ENCODE results near the gene SEMA5A.

SEMA5A gene

GRCh38 chr5:9582406-9582805, 36.5 kb upstream of the SEMA5A start:
- no peaks in the 10 kb centered on the region for H3K36me3 ChIP-seq (replicated peaks; ENCODE audit: insufficient read depth, low read length)
- TF ChIP-seq EZH2 (optimal IDR thresholded peaks at IDR 0.05; ENCODE audit: low read depth, low read length), result no peak
- TF ChIP-seq EZH2phosphoT487 (IDR thresholded peaks at IDR 0.05; ENCODE audit: low read length), result no peak
- TF ChIP-seq, protein P1, sequence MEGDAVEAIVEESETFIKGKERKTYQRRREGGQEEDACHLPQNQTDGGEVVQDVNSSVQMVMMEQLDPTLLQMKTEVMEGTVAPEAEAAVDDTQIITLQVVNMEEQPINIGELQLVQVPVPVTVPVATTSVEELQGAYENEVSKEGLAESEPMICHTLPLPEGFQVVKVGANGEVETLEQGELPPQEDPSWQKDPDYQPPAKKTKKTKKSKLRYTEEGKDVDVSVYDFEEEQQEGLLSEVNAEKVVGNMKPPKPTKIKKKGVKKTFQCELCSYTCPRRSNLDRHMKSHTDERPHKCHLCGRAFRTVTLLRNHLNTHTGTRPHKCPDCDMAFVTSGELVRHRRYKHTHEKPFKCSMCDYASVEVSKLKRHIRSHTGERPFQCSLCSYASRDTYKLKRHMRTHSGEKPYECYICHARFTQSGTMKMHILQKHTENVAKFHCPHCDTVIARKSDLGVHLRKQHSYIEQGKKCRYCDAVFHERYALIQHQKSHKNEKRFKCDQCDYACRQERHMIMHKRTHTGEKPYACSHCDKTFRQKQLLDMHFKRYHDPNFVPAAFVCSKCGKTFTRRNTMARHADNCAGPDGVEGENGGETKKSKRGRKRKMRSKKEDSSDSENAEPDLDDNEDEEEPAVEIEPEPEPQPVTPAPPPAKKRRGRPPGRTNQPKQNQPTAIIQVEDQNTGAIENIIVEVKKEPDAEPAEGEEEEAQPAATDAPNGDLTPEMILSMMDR (IDR thresholded peaks at IDR 0.05; ENCODE audit: low read length), result no peak
- H3K79me2 ChIP-seq (ENCODE audit: low read length), result no peaks in the 10 kb centered on the region
- no peaks in the 10 kb centered on the region for H3K9me3 ChIP-seq (replicated peaks; ENCODE audit: insufficient read depth, low read length)
- H3F3A ChIP-seq (ENCODE audit: insufficient read depth, low read length), result no peaks in the 10 kb centered on the region
- H3K27me3 ChIP-seq (replicated peaks; ENCODE audit: insufficient read depth, low read length), result no peaks in the 10 kb centered on the region
- H3K4me2 ChIP-seq (ENCODE audit: low read depth, low read length), result no peak overlapping the region
- DNase-seq, result no peak
- no peaks in the 10 kb centered on the region for H4K20me1 ChIP-seq (ENCODE audit: insufficient read depth, low read length)
- no peak overlapping the region for H3K27ac ChIP-seq (ENCODE audit: low read length)
- no peaks in the 10 kb centered on the region for H3K4me1 ChIP-seq (ENCODE audit: low read length)
- no peak overlapping the region for H2AFZ ChIP-seq (ENCODE audit: low read length)
- no peak overlapping the region for H3K4me3 ChIP-seq (ENCODE audit: low read length)
- H3K9ac ChIP-seq (ENCODE audit: low read length), result no peak overlapping the region
- H3K9me2 ChIP-seq (replicated peaks; ENCODE audit: insufficient read depth, low read length), result no peaks in the 10 kb centered on the region

- H3K4me1 ChIP-seq (ENCODE audit: low read length), result no peaks in the 10 kb centered on the region
- no peaks in the 10 kb centered on the region for H3F3A ChIP-seq (ENCODE audit: insufficient read depth, low read length)
- no peaks in the 10 kb centered on the region for H3K9me2 ChIP-seq (replicated peaks; ENCODE audit: insufficient read depth, low read length)
- no peak for DNase-seq
- H3K36me3 ChIP-seq (replicated peaks; ENCODE audit: insufficient read depth, low read length), result no peaks in the 10 kb centered on the region
- TF ChIP-seq EZH2phosphoT487 (IDR thresholded peaks at IDR 0.05; ENCODE audit: low read length) (no peak), EZH2 (optimal IDR thresholded peaks at IDR 0.05; ENCODE audit: low read depth, low read length) (no peak)
- TF ChIP-seq, protein P1 (IDR thresholded peaks at IDR 0.05; ENCODE audit: low read length), result no peak
- H3K27me3 ChIP-seq (replicated peaks; ENCODE audit: insufficient read depth, low read length), result no peaks in the 10 kb centered on the region
- H3K4me2 ChIP-seq (ENCODE audit: low read depth, low read length), result no peak overlapping the region
- no peaks in the 10 kb centered on the region for H3K9me3 ChIP-seq (replicated peaks; ENCODE audit: insufficient read depth, low read length)
- H3K4me3 ChIP-seq (ENCODE audit: low read length), result no peak overlapping the region
- no peaks in the 10 kb centered on the region for H3K79me2 ChIP-seq (ENCODE audit: low read length)
- H4K20me1 ChIP-seq (ENCODE audit: insufficient read depth, low read length), result no peaks in the 10 kb centered on the region
- no peak overlapping the region for H3K9ac ChIP-seq (ENCODE audit: low read length)
- H2AFZ ChIP-seq (ENCODE audit: low read length), result no peak overlapping the region
- H3K27ac ChIP-seq (ENCODE audit: low read length), result no peak overlapping the region
Observed at GRCh38 chr5:9573796-9574195, 27.9 kb upstream of the SEMA5A start.

GRCh38 chr5:9572246-9572645, 26.4 kb upstream of the SEMA5A start:
- no peak overlapping the region for H3K4me3 ChIP-seq (ENCODE audit: low read length)
- H3K79me2 ChIP-seq (ENCODE audit: low read length), result no peaks in the 10 kb centered on the region
- no peak overlapping the region for H2AFZ ChIP-seq (ENCODE audit: low read length)
- H3K4me2 ChIP-seq (ENCODE audit: low read depth, low read length), result no peak overlapping the region
- no peaks in the 10 kb centered on the region for H3K9me2 ChIP-seq (replicated peaks; ENCODE audit: insufficient read depth, low read length)
- TF ChIP-seq EZH2 (optimal IDR thresholded peaks at IDR 0.05; ENCODE audit: low read depth, low read length) (no peak), EZH2phosphoT487 (IDR thresholded peaks at IDR 0.05; ENCODE audit: low read length) (no peak)
- TF ChIP-seq, protein P1 (IDR thresholded peaks at IDR 0.05; ENCODE audit: low read length), result no peak
- no peak overlapping the region for H3K27ac ChIP-seq (ENCODE audit: low read length)
- DNase-seq, result no peak
- H4K20me1 ChIP-seq (ENCODE audit: insufficient read depth, low read length), result no peaks in the 10 kb centered on the region
- no peaks in the 10 kb centered on the region for H3K9me3 ChIP-seq (replicated peaks; ENCODE audit: insufficient read depth, low read length)
- no peaks in the 10 kb centered on the region for H3K27me3 ChIP-seq (replicated peaks; ENCODE audit: insufficient read depth, low read length)
- no peaks in the 10 kb centered on the region for H3K36me3 ChIP-seq (replicated peaks; ENCODE audit: insufficient read depth, low read length)
- no peaks in the 10 kb centered on the region for H3K4me1 ChIP-seq (ENCODE audit: low read length)
- H3K9ac ChIP-seq (ENCODE audit: low read length), result no peak overlapping the region
- no peaks in the 10 kb centered on the region for H3F3A ChIP-seq (ENCODE audit: insufficient read depth, low read length)

Measured in MM.1S (cell line).